BJ (cell line): ENCODE data around the gene CDX4. TPM values are rescaled to one million over a fixed set of nuclear protein-coding genes. Genes with fewer than 3 reads are reported as not detected.

Experiments
- CTCF ChIA-PET: fragments of 350-600 bp; formaldehyde crosslinking; extraction: SDS; loops from one replicate; lab custom pipeline; 2021; ENCODE audit warnings: antibody characterized with exemption, inconsistent platforms; lab: Yijun Ruan, JAX
- POLR2A ChIA-PET: fragments of 300-600 bp; sonication (Branson Sonifier 250); formaldehyde crosslinking; extraction: SDS; loops from one replicate; lab custom pipeline; 2021; ENCODE audit warnings: antibody characterized with exemption; lab: Charles Lee
- DNase-seq: peaks from one replicate; pipeline ENCODE4 v3.0.0-alpha.2; 2011; ENCODE audit warnings: low read depth
- H3K27me3 ChIP-seq: 2 replicates; pipeline ENCODE4 v1.6.0; 2011; ENCODE audit warnings: low read length; ENCODE audit not compliant: control insufficient read depth, insufficient read depth
- H3K36me3 ChIP-seq: 2 replicates; pipeline ENCODE4 v1.5.1; 2011; ENCODE audit warnings: low read length; ENCODE audit not compliant: control insufficient read depth, insufficient read depth
- H3K4me3 ChIP-seq: 2 replicates; pipeline ENCODE4 v1.5.1; 2011; ENCODE audit warnings: low read depth, mild to moderate bottlenecking, control low read depth, low read length
- CTCF ChIP-seq: IDR thresholded peaks from 2 replicates; pipeline ENCODE4 v1.5.1; 2011; ENCODE audit warnings: low read depth, mild to moderate bottlenecking, control low read depth, inconsistent platforms, low read length, moderate library complexity; ENCODE audit not compliant: insufficient read depth
- polyA minus RNA-seq: library from RNA; depleted of rRNA, polyadenylated mRNA; stranded (reverse); fragments of >200 nt; gene quantifications from 2 replicates; pipeline ENCODE4 v1.2.3, GENCODE V29; 2011; rRNA and poly(A)+ RNA removed
- polyA plus RNA-seq: library from polyadenylated mRNA; depleted of rRNA; stranded (reverse); fragments of >200 nt; gene quantifications from 2 replicates; pipeline ENCODE4 v1.2.3, GENCODE V29; 2011; rRNA removed

CDX4 gene
- polyA plus RNA-seq: not detected in 2 replicates
- polyA minus RNA-seq: not detected in 2 replicates

GRCh38 chrX:73446831-73447230 lies at the start of gene CDX4:
TSS of gene CDX4 (plus strand) at chrX:73447053. CDS start at chrX:73447254, 201 bp downstream.
- no peaks in the 10 kb centered on the region for H3K36me3 ChIP-seq
- no peak within 1 kb of the TSS for H3K4me3 ChIP-seq
- no peak for DNase-seq
- H3K27me3 ChIP-seq: no peaks in the 10 kb centered on the region
- TF ChIP-seq CTCF: no peak
- ChIA-PET POLR2A (no interaction called here), CTCF (no interaction called here)

GRCh38 chrX:73398185-73398914 lies 48.5 kb upstream of the CDX4 start:
- POLR2A ChIA-PET: no interaction called here
- CTCF ChIA-PET: no interaction called here
- Histone ChIP-seq H3K36me3 (no peaks in the 10 kb centered on the region), H3K4me3 (no peak overlapping the region), H3K27me3 (no peaks in the 10 kb centered on the region)
- no peak for DNase-seq
- TF ChIP-seq CTCF: no peak

GRCh38 chrX:73400136-73400748 lies 46.6 kb upstream of the CDX4 start:
- CTCF ChIA-PET: no interaction called here
- H3K27me3 ChIP-seq: no peaks in the 10 kb centered on the region
- no peak for DNase-seq
- POLR2A ChIA-PET: no interaction called here
- H3K36me3 ChIP-seq: no peaks in the 10 kb centered on the region
- TF ChIP-seq CTCF: no peak
- H3K4me3 ChIP-seq: no peak overlapping the region

- CTCF ChIA-PET: no interaction called here
Measured at GRCh38 chrX:73401591-73402266, 45.1 kb upstream of the CDX4 start.

More at GRCh38 chrX:73401591-73402266, 45.1 kb upstream of the CDX4 start:
- TF ChIP-seq CTCF: no peak
- DNase-seq: no peak
- POLR2A ChIA-PET: no interaction called here
- H3K36me3 ChIP-seq: no peaks in the 10 kb centered on the region
- no peak overlapping the region for H3K4me3 ChIP-seq
- H3K27me3 ChIP-seq: no peaks in the 10 kb centered on the region
